IPS-18c (cell line): ENCODE measurements around the gene CRYL1.
A peak's percentile ranks its signal among the peaks of the same experiment; 100 is the strongest.

ENCODE experiments used
- H3K4me3 ChIP-seq: 2 replicates; pipeline ENCODE4 v1.7.0; 2013; ENCODE audit warnings: low read depth, mild to moderate bottlenecking, low read length, moderate library complexity; ENCODE audit not compliant: insufficient read depth
- H3K9me3 ChIP-seq: one replicate; pipeline ENCODE4 v1.6.1; 2013; ENCODE audit warnings: mild to moderate bottlenecking, low read length, moderate library complexity; ENCODE audit not compliant: control insufficient read depth, insufficient read depth

Gene CRYL1

DNA sequence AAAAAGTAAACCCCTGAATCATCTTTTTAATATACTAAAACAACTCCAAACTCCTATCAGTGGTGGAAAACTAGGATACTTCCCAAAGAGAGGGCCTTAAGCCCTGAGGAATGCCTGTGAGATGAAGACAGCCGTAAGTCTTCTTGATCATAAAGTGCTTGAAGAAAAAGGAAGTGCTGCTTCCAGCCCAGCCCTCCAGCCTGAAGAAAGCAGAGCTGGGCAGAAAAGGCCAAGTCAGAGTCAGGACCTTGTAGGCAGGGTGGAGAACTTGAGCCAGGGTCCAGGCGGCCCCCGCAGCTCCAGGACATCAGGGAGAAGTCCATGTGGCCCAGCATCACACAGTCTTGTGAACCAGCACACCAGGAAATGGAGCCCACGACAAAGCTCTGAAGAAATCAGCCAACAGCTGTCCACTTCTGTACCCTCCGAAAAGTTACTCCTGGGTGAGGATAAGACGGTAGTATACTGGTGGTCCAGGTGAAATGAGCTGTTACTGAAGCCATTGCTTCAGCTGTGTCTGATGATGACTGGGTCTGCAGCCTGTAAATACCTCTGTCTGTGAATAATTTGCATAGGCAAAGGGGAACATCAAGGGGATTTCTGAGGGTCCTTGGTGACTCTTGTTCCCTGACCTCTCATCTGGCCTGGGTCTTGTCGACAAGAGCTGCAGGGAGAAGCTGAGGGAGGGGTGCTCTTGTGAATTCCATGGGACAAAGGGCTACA lies 18.7 kb upstream of the CRYL1 start:
- no peak overlapping the region for H3K4me3 ChIP-seq
- no peaks in the 10 kb centered on the region for H3K9me3 ChIP-seq

DNA sequence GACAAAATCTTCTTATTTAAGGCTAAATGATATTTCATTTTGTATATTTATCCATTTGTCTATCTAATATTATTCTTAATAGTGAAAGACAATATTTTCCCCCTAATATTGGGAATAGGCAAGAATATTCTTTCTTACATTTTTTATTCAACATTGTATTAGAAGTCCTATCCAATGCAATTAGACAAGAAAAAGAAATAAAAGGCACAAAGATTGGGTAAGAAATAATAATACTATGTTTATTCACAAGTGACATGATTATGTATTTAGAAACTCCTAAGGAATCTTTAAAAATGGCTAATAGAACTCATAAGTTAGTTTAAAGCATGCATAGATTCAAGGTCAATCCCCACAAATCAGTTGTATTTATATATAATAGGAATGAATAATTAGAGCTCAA lies 11.3 kb upstream of the CRYL1 start:
- Histone ChIP-seq H3K4me3 (no peak overlapping the region), H3K9me3 (peaks cover 8% of the 10 kb centered on the region)

DNA sequence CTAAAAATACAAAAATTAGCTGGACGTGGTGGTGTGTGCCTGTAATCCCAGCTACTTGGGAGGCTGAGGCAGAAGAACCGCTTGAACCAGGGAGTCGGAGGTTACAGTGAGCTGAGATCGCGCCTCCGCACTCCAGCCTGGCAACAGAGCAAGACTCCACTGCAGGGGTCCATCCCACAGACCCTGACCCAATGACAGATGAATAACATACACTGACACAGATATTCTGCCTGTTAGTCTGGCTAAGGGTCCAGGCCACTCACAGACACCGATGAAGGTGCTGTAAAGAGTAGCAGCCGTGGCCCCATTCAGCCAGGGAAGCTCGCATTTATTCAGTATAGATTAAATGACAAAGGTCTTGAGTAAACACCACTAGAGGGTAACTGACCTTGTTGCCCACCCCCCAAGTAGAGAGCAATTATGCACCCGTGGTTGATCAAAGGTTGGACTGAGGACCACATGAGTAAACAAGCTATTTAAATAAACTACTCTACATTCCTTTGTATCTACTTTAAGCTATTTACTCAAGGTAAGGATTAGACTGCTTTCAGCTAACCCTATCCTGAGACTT lies 8.5 kb upstream of the CRYL1 start:
- Histone ChIP-seq H3K9me3 (peaks cover 10% of the 10 kb centered on the region), H3K4me3 (no peak overlapping the region)

DNA sequence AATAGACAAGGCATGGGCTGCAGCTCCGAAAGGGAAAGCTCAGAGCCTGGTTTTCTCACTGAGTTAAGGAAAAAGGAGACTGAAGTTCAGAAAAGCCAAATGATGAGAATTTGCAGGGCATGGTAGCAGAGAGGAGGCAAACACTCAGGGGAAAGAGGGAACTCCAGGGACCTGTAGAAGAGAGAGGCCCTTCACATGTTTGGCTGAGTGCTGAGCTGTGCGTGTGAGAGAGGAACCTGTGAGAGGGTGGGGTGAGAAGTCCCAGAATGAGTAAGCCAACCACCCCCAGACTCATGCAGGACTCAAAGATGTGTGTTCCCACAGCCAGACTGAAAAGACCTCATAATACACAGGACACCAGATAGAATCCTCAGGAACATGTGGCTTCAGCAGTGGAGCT lies 2.8 kb upstream of the CRYL1 start:
- Histone ChIP-seq H3K4me3 (no peak overlapping the region), H3K9me3 (peaks cover 7% of the 10 kb centered on the region)

DNA sequence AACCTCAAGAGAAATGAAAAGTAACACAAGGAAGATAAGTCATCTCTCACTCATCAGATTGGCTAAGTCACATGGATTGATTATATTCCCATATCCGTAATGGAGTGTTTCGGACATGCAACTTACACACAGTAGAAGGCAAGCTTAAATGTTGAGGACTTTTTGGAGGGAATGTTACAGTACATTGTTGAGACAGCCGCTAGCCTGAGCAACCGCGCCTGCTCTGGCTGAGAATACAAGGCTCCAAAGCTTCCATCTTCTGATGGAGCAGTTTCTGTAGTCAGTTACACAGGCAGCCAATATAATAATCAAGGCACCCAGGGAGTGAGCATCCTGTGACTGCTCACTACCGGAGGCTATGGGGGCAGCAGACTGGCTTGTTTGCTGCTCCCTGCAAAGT lies 1.0 kb upstream of the CRYL1 start:
- H3K4me3 ChIP-seq = no peak overlapping the region
- H3K9me3 ChIP-seq = peaks cover 5% of the 10 kb centered on the region

DNA sequence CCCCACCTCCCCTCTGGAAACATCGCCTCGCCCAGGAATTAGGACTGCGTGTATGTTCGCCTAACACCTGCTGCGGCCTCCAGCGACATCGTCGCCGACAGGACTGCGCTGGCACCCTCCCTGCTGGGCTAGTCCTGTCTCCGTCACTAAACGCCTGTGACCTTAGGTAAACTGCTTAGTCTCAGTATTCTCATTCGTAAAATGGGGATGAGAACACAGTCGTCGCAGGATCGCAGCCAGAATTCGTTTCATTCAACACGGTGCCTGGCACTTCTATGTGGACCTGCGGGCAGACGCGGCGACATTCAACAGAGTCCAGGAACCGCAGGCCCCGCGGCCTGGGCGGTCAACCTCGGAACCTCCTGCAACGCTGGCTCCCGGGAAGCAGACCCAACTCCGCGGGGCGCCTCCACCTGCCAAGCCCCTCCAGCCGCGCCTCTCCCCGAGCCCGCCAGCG lies 485 bp downstream of the CRYL1 start:
- Histone ChIP-seq H3K9me3 (peaks cover 5% of the 10 kb centered on the region), H3K4me3 (peak overlapping the region; percentile 73)

DNA sequence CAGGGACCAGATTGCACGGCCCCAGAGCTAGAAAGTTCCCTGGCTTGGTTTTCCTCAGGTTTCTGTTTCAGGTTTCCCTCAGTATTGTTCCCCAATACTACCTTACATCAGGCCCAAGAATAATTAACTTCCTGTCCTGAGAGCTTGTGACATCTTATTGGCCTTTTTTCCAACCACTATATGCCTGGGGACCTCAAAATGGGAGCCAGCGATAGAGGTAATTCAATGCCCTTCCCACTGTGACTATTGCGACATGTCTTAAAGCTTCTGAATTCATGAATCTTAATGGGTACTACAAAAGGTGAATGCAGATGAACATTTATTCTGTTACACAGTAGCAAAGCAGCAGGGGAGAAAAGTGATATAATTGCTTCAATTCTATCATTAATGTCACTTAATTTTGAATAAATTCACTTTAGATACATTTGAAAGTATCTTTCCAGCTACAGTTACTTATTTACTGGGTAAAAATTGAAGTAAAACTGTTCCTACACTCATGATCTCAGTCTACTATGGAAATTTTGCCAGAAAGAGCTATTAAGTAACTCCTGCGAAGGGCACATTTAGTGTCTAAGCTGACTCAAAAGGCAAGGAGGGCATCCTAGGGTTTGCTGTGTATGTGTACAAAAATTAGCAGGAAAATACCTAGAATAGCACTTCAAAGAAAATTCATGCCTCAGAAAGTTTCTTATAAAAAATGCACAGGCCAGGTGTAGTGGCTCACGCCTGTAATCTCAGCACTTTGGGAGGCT lies 4.1 kb downstream of the CRYL1 start:
- H3K4me3 ChIP-seq = no peak overlapping the region
- peaks cover 7% of the 10 kb centered on the region for H3K9me3 ChIP-seq

DNA sequence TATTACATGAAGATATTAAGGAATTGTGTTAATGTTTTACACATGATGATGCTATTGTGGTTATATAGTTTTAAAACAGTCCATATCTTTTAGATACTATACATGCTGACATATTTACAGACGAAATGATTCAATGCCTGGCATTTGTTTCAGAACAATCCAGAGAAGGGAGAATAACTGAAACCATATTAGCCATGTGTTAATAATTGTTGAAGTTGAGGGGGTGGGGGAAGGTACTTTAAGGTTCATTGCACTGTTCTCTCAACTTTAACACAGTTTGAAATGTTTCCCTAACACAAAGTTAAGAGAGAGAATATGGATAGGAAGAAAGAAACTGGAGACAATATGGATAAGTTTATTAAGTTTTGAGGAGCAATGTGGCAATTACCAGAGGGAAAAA lies 5.8 kb downstream of the CRYL1 start:
- H3K4me3 ChIP-seq = no peak overlapping the region
- peaks cover 4% of the 10 kb centered on the region for H3K9me3 ChIP-seq

DNA sequence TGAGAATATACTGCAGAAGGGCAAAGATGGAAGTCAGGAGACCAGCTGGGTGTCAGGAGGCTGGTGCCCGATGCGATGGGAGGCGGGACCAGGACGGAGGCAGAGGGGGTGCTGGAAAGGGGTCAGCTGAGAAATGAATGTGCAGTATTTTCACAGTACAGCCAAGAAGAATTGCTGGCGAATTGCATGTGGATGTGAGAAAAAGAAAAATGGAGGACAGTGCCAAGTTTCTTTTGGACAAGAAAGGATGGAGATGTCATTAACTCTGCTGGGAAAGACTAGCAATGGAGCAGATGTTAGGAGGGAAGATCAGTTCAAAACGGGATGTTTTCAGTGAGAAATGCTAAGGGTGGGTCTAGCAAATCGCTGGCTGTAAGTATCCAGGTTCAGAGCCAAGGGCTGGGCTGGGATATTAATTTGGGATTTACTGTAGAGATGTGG lies 7.0 kb downstream of the CRYL1 start:
- H3K9me3 ChIP-seq = peaks cover 4% of the 10 kb centered on the region
- no peak overlapping the region for H3K4me3 ChIP-seq

DNA sequence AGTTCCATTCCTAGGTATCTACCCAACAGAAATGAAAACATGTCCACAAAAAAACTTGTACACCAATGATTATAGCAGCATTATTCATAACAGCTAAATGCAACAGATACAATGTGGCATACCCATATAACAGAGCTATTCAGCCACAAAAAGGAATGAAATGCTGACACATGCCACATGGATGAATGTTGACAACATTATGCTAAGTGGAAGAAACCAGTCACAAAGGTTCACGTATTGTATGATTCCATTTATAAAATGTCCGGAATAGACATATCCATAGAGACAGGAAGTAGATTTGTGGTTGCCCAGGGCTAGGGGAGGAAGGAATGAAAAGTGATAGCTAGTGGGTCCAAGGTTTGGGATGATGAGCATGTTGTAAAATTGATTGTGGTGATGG lies 10.8 kb downstream of the CRYL1 start:
- peaks cover 2% of the 10 kb centered on the region for H3K9me3 ChIP-seq
- no peak overlapping the region for H3K4me3 ChIP-seq

DNA sequence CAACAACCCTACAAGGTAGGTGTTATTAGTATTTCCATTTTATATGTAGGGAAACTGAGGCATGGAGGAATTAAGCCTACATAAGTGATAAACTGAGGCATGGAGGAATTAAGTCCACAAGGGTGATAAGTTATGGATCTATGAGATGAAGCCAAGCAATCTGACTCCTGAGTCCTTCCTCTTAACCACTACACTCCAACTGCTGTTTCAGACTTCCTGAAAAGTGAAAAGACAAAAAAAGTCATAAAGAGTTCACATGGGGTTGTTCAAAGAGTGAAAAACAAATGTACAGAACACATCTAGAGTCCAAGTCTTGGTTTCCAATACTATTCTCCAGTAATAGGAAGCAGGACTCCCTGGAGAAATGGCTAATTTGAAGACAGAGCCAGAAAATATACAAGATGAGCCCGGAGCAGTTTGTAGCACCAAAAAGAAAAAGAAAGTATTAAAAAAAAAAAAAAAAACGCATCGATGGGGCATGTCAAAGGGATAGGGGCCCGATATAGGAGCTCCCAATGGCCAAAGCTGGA lies 12.1 kb downstream of the CRYL1 start:
- Histone ChIP-seq H3K9me3 (no peaks in the 10 kb centered on the region), H3K4me3 (no peak overlapping the region)

DNA sequence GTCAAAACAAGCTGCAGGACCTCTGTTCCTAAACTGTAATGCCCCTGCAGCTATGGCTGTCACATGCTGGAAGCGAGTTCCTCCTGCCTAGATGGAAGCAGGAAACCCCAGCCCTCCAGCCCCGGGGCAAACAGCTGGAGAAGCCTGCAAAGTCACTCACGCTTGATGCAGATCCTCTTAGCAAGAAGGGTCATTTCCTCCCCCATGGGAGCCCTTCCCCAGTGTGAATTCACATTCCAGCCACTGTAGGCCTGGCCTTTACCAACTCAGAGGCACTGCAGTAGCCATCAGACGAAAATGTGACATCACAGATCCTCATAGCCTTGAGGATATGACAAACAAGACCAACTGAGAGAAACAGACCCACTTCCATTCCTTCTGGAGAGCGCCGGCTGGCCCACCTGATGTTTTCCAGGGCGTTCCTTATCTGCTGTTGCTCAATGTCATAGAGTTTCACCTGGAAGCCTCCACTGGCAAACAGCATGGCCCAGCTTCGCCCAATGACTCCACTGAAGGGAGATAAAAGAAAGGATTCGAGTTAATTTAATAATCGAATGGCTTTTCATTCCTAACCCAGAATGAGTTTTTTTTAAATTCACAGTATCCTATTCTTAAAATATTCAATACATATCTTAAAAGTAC lies 13.5 kb downstream of the CRYL1 start:
- no peak overlapping the region for H3K4me3 ChIP-seq
- no peaks in the 10 kb centered on the region for H3K9me3 ChIP-seq

DNA sequence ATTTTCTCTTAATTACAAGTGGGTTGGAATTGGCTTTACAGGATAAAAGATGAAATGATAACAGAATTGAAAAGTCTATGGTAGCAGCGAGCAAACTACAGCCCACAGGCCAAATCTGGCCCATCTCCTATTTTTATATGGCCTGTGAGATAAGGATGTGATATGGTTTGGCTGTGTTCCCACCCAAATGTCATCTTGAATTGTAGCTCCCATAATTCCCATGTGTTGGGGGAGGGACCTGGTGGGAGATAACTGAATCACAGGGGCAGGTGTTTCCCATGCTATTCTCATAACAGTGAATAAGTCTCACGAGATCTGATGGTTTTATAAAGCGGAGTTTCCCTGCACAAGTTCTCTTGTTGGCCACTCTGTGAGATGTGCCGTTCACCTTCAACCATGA lies 19.0 kb downstream of the CRYL1 start:
- Histone ChIP-seq H3K4me3 (no peak overlapping the region), H3K9me3 (no peaks in the 10 kb centered on the region)

DNA sequence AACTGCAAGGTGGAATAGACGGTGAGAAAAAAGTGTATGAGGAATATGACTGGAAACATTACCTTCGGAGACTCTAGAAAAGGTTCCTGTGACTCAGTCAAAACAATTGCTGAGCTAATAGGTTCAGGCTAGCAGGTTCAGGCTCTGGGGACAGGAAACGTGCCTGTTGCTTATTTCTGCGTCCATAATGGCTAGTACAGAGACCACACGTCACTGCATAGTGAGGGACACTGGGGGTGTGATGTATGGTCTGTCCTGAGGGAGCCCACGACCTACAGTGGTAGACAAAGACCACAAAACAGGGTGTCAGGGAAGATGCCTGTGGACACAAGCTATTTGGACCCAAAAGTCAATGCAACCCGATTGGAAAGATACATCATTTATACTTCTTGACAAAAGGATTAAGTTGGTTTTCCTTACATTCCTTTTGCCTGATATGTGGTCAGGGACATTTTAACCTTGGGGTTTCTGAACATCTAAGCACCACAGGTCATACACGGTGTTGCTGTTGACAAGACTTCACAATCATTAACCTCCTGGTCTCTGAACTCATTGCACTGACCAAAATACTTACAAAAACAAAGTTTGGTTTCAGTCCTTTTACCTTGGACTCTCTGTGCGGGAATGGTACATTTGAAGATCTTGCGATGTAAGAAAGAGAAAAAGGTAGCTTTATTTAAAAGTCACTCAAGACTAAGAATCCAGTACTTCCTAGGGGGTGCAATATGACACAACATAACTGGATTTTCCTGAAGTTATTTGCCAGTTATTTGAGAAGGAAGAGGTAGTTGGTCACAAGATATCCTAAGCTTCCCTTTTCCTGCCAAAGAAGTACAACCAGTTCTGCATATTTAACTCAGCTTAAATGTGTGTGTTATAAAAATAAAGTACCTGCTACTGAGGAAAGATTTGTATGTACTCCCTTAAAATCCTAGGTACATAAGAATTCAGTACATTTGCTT lies 20.0 kb downstream of the CRYL1 start:
- Histone ChIP-seq H3K9me3 (peaks cover 2% of the 10 kb centered on the region), H3K4me3 (no peak overlapping the region)

DNA sequence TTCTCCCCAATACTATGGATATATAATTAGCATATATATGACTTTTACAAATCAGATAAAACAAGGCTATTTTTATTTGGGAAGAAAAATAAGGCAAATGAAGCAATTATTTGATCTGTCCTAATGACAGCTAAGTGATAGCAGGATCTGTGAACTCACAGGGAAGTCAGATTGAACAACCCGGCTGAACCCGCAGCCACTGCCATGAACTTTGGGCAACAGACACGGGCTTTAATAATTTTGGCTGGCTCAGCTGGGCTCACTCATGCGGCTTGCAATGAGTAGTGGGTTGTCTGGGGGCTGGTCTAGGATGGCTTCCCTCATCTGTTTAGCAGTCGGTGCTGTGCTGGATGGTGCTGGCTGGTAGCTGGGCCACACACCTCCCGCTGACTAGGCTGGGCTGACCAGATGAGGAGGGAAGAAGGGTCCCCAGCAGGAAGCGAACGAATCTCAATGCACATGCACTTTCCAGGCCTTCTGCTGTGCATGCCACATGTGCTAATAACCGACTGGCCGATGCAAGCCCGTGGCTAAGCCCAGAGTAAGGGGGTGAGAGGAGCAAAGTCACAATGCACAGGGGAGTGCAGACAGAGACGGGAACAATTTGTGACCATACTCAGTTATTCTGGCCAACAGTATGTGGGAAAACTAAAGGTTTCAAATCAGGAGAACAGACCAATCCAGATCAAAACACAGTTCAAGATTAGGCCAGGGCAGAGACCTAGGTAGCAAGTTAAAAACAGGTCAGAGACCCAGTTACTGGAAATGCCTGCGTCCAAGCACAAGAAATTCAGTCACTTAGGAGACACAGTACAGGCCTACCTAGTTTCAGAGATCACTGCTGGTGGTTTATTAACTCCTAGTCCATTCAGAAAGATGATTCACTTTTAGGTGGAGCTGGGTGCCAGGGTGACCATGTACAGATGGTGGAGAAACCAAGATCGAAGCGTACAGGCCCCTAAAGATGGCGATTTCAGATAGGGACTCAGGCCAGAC lies 22.3 kb downstream of the CRYL1 start:
- H3K9me3 ChIP-seq = peaks cover 2% of the 10 kb centered on the region
- no peak overlapping the region for H3K4me3 ChIP-seq

DNA sequence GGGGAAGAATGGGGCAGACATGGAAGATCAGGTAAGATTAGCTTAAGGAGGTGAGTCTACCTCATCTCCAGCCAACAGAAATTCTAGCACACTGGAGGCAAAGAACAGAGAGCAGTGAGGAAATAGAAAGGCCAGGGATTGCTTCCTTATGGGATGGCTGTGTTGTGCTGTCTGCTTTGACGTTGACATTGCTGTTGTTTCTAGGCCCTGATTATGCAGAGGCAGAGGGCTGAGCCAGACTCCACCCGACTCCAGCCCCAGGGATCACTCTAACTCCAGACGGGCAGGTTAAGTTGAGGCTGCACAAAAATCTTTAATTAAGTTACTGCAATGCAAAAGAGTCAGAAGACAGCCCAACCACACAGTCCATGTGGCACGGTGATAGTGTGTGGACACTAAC lies 24.1 kb downstream of the CRYL1 start:
- H3K9me3 ChIP-seq = peaks cover 2% of the 10 kb centered on the region
- H3K4me3 ChIP-seq = no peak overlapping the region
